GM21390 (cell line): ENCODE data around the gene STOX1.
A peak's percentile ranks its signal among the peaks of the same experiment; 100 is the strongest.
"Not testable (repeated sequence)": the region's sequence is repeated elsewhere in the genome, so short reads cannot be mapped to it uniquely, and the experiment has no call there.

Source experiments
- ATAC-seq: cut with Tn5 transposase; IDR thresholded peaks from one replicate; pipeline ENCODE4 v1.9.1; 2021; ENCODE audit not compliant: unreplicated experiment

The STOX1 gene

GRCh38 chr10:68826764-68827591 is at the start of gene STOX1:
TSS of gene STOX1 (plus strand) at chr10:68827531. CDS start at chr10:68827624, 93 bp downstream.
- peak; percentile 69 for ATAC-seq

GRCh38 chr10:68781613-68782574 is 45.4 kb upstream of the STOX1 start:
- no peak for ATAC-seq

DNA sequence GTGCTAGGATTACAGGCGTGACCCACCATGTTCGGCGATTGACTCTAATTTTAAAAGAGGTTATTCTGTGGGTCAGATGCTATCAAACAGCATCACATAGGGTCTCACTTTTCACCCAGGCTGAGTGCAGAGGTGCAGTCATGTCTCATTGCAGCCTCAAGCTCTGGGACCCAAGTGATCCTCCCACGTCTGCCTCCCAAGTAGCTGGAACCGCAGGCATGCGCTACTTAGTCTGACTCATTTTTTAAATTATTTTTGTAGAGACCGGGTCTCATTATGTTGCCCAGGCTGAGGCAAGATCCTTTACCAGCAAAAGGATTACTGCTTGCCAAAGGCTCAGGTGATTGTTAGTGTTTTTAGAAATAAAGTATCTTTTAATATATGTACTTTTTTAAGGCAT is 42.9 kb upstream of the STOX1 start:
- no peak for ATAC-seq

DNA sequence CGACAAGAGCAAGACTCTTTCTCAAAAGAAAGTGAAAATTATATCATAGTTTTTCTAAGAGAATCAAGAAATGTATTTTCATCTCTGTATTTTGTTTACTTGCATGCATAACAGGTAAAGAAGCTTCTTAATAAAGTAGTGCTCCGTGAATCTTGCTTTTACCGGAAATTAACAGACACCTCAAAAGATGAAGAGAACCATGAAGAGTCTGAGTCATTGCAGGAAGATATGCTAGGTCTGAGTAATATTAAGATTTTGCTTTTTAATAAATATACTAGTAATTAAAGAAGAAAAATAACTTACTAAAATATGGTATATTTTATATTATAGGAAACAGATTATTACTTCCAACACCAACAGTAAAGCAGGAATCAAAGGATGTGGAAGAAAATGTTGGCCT is 39.5 kb upstream of the STOX1 start:
- no peak for ATAC-seq

DNA sequence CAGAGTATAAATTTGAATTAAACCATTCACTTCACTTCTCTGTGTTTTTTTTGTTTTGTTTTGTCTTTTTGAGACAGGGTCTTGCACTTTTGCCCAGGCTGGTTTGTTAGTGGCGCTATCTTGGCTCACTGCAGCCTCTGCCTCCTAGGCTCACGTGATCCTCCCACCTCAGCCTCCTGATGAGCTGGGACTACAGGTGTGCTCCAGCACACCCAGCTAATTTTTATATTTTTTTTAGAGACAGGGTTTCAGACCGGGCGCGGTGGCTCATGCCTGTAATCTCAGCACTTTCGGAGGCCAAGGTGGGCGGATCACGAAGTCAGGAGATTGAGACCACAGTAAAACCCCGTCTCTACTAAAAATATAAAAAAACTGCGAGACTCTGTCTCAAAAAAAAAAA is 36.9 kb upstream of the STOX1 start:
- no peak for ATAC-seq

DNA sequence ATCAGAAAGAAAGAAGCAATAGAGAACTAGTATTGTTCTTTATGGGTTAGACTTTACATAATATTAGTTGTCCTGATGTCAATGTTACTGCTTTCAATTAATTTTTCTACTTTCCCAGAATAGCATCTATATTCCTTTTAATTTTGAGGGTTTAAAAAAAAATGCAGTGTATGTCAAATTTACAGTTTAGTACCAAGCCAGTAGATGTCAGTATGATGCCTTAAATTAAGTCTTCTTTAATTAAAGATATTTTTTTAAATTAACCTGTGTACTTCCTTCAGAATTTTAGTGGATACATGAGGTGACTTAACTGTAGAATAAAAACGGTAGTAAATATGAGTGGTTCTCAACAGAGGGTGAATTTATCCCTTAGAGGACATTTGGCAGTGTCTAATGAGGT is 35.2 kb upstream of the STOX1 start:
- no peak for ATAC-seq

DNA sequence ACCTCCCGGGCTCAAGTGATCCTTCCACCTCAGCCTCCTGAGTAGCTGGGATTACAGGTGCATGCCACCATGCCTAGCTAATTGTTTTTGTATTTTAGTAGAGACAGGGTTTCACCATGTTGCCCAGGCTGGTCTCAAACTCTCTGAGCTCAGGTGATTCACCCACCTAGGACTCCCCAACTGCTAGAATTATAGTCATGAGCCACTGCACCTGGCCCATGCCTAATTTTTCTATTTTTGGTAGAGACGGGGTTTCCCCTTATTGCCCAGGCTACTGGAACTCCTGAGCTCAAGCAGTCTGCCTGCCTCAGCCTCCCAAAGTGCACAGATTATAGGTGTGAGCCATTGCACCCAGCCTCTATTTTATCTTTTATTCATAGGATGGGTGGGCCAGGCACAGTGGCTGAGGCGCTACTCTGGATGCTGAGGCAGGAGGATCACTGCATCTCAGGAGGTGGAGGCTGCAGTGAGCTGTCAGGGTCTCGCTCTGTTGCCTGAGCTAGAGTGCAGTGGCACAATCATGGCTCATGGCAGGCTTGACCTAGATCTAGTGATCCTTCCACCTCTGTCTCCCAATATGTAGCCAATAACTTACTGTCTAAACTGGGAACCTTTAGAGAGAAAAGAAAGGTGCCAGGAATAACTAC is 31.3 kb upstream of the STOX1 start:
- no peak for ATAC-seq

- ATAC-seq = no peak
These were observed 30.7 kb upstream of the STOX1 start for GRCh38 chr10:68796605-68797004.

GRCh38 chr10:68800211-68800610 is 27.1 kb upstream of the STOX1 start:
- no peak for ATAC-seq

GRCh38 chr10:68804692-68805091 is 22.6 kb upstream of the STOX1 start:
- ATAC-seq = no peak

- ATAC-seq = not testable (repeated sequence)
These were observed 16.5 kb upstream of the STOX1 start for GRCh38 chr10:68810830-68811229.

DNA sequence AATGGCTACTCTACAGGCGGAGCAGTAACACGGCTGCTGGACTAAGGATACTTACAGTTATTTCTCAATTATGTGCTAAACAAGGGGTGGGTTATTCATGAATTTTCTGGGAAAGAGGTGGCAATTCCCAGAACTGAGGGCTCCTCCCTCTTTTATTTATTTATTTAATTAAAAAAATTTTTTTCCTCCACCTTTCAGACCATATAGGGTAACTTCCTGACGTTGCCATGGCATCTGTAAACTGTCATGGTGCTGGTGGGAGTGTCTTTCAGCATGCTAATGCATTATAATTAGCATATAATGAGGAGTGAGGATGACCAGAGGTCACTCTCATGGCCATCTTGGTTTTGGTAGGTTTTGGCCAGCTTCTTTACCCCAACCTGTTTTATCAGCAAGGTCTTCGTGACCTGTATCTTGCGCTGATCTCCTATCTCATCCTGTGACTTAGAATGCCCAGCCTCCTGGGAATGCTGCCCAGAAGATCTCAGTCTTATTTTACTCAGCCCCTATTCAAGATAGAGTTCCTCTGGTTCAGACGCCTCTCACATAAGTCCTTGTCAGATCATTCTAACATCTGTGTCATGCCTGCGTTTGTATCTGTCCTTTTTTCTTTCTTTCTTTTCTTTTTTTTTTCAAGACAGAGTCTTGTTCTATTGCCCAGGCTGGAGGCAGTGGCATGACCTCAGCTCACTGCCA is 15.9 kb upstream of the STOX1 start:
- no peak for ATAC-seq

DNA sequence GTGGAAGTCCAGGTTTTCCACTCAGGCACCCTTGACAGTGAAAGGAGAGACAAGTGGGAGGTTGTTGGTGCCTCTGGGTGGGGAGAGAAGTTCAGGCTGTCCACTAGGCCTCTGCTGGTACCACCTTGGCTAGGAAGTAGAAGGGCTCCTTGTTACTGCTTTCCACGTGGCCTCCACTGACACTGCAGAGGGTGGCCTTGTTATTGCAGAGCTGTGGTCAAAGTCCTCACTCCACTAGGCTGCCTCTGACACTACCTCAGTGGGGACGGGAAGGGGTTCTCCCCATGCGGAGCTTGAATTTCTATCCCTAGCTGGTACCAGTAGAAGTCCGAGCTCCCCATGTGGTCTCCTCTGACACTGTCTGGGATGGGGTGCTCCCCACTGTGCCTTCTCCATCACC is 14.9 kb upstream of the STOX1 start:
- ATAC-seq = no peak

- no peak for ATAC-seq
These were observed 13.8 kb upstream of the STOX1 start for GRCh38 chr10:68813559-68813958.

DNA sequence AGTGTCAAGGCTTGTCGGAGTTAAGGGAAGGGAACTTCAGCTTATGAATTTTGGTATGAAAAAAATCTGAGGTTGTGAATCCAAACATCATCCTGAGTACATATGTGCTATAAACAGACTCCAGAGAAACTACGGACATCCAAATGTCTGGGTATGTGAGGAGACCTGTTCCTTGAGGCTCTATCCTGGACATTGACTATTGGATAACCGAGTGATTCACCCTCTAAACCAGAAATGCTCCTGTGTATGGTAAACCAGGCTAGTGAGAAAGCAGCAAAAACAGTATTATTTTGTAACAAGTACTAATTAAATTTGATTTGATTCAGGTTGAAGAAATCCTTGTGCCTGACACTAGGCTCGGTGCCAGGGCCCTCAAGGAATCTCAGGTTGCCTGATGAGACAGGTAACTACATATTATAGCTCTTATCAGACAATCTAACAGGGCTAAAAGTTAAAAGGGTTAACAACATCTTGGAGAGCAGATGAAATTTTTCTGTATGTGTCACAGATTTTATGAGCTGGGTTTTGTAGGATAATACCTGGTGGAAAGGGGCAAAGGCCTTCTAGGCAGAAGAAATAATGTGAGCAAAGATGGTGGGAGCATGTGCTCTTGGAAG is 10.4 kb upstream of the STOX1 start:
- ATAC-seq = no peak

DNA sequence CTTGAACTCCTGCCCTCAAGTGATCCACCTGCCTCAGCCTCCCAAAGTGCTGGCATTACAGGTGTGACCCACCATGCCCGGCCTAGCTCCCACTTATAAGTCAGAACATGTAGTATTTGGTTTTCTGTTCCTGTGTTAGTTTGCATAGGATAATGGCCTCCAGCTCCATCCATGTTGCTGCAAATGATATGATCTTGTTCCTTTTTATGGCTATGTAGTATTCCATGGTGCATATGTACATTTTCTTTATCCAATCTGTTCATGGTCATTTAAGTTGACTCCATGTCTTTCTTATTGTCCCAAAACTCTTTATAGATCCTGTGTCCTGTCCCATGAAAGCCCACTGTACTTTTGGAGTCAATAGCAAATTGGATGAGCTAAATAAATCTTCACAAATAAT is 7.0 kb upstream of the STOX1 start:
- ATAC-seq = not testable (repeated sequence)

DNA sequence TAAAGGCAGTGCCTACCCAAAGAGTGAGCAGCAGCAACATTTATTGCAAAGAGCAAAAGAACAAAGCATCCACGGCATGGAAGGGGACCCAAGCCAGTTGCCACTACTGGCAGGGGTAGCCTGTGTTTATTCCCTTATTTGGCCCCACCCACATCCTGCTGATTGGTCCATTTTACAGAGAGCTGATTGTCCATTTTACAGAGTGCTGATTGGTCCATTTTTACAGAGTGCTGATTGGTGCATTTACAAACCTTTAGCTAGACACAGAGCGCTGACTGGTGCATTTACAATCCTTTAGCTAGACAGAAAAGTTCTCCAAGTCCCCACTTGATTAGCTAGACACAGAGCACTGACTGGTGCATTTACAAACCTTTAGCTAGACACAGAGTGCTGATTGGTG is 4.7 kb upstream of the STOX1 start:
- not testable (repeated sequence) for ATAC-seq

- ATAC-seq = peak; percentile 51
These were observed 245 bp downstream of the STOX1 start for GRCh38 chr10:68827592-68827959.

DNA sequence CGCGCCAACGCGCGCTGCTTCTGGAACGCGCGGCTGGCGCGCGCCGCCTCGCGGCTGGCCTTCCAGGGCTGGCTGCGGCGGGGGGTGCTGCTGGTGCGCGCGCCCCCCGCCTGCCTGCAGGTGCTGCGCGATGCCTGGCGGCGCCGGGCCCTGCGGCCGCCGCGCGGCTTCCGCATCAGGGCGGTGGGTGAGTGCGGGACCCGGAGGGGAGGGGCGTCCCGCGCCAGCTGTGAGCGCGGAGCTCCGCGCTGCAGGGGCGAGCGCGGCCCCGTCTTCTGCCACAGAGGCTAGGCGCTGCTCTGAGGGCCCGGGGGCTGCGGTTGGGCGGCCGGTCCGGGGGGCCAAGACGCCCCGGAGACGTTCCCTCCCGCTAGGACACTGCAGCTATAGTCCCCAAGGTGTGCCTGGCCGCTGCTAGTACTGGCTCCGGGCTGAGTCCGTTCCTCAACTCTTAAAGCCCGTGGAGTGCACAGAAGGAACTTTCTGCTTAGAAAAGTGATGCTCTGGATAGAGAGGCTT is 811 bp downstream of the STOX1 start:
- ATAC-seq = peak; percentile 29

DNA sequence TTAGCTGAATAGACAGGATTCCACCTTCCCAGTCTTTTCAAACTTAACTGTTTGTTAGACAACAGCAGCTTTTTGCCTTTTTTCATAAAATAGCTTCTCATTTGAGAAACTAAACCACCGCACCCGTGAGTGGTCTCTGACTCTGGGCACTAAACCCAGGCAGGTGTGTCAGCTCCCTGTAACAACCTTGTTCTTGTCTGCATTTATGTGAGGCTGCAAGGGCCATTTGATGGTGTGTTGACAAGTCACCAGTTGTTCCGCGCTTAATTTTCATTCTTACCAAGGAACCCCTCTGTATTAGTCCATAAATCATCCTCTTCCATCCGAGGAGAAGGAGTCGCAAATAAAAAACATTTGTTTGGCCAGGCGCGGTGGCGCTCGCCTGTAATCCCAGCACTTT is 1.5 kb downstream of the STOX1 start:
- ATAC-seq = no peak
